Jurkat, Clone E6-1 (cell line): Measurements from ENCODE around the gene MECP2.

ENCODE experiments used
- DNase-seq: peaks from one replicate; pipeline ENCODE4 v3.0.0-alpha.2; 2011; ENCODE audit warnings: low read depth, low spot score
- H3K4me3 ChIP-seq: 2 replicates; pipeline ENCODE4 v1.5.1; 2011; ENCODE audit warnings: mild to moderate bottlenecking, low read length, control low read depth, moderate library complexity

MECP2 gene

DNA sequence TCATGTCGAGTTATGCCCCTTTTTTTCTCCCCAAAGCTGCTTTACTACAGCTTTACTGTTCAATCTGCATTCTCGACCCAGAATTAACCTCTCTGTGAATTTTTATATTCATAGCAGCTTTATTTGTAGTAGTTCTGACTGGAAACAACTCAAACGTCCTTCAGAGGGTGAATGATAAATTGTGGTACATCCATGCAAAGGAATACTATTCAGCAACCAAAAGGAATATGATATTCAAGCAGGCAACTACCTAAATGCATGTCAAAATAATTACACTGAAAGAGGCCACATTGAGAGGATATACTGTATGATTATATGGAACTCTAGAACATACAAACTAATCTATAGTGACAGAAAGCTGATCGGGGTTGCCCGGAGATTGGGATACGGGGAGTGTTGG is 20.0 kb upstream of the MECP2 start:
- H3K4me3 ChIP-seq: no peak overlapping the region
- DNase-seq: no peak

DNA sequence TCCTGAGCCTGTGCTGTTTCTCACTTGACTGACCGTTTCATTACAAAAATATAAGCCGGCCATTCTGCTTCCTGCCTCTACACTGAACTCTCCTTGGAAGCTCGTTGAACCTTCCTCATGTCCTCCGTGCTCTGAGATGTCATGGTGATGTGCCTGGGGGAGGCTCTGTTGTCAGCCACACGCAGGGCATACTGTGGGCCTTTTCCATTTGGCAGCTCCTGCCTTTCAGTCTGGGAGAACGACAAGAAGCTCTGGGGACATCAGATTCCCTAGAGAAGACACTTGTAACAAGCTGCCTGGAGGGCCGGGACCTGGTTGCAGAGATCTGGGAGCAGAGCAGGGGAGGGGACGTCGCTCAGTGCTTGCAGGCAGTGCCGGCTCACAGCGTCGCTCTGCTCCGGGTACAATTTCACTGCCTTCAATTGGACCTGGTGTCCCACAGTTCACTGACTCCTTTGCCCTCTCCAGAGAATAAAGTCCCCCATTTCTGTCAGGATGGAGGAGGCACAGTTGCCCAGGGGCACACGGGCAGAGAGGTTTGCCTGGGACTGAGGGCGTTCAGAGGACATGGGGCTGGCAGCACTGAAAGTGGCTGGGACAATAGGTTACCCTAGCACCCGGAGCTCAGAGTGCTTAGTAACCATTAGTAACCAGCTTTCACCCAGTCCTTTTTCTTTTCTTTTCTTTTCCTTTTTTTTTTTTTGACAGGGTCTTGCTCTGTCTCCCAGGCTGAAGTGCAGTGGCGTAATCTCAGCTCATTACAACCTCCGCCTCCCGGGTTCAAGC is 19.1 kb upstream of the MECP2 start:
- no peak overlapping the region for H3K4me3 ChIP-seq
- no peak for DNase-seq

DNA sequence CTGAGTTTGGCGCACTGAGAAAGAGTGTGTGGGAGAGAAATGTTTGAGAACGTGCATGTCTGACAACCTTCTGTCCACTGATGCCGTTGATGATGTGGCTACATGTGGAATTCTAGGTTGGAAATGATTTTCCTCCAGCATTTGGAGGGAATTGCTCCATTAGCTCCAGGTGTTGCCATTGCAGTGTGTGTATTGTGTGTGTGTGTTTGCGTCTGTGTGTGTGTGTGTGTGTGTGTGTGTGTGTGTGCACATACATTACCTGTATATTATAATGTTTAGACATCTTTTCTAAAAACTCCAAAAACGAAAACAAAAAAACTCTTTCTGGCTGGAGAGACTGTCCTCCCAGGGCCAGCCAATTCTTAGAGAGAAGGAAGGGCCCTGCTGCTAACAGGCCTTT is 18.2 kb upstream of the MECP2 start:
- H3K4me3 ChIP-seq: no peak overlapping the region
- DNase-seq: no peak

DNA sequence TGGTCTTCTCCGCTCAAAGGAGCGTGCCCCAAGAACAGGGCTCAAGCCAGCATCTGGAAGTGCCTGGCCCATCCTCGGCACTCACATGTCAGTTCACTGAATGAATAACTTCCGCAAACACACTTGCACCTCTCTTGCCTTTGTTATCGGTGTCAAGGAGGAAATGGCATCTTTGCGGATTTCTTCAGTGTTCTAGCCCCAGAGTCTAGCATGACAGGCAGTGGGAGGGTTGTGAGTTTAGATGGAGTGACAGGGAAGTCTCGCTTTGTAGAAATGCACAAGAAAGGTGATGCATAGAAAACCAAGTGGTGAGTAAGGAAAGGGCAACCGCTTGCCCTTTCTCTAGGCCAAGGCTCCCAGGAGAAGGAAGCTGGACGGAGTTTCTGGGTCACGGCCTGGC is 17.6 kb upstream of the MECP2 start:
- H3K4me3 ChIP-seq: no peak overlapping the region
- DNase-seq: no peak

DNA sequence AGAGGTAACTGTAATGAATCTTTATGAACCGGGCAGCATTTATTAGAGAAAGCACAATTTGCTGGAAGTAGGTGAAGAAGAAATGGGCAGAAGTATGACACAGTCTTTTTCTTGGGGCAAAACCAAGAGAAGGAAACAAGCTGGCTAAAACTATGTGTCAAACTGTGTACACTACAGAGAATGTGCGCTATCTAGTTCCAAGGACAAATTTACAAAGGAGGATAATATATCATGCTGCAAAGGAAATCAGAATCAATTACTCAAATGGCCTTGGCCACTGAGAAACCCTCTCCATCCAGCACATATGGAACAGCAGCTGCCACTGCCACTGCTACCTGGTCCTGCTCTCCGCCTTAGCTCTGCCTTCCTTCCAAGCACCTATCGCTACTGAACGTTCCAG is 17.1 kb upstream of the MECP2 start:
- no peak overlapping the region for H3K4me3 ChIP-seq
- DNase-seq: no peak

DNA sequence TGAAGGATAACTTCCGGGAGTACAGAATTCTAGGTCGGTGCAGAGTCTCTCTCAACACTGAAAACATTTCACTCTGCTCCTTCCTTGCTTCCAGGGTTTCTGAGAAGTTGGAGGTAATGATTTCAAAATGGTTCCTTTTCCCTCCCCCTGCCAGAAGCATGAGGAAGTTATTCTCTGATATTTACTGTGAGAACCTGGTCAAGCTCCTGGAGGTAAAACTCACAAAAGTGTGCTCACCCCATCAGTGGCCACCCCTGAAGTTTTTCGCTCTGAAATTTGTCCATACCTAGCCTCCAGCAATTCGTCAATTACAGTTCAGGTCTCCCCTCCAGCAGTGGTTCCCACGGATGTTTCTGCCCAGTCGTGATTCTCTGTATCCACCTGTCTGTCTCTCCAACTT is 16.2 kb upstream of the MECP2 start:
- no peak for DNase-seq
- H3K4me3 ChIP-seq: no peak overlapping the region

DNA sequence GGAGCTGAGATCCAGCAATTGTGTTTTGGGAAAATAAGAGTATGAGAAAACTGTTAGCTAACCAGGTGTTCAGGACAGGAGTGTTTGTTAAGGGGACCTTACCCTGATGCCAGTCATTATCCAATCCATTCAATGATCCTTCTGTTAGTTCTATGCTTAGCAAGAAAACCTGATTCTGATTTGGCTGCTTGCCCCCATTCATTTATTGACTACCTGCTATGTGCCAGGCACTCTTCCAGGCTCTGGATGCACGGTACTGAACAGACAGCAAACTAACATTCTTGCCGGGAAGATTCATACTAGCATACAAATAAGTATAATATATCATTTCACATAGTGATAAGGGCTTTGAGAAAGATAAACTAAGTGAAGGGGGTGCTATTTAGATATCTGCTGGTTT is 1.0 kb upstream of the MECP2 start:
- no peak overlapping the region for H3K4me3 ChIP-seq
- DNase-seq: no peak

DNA sequence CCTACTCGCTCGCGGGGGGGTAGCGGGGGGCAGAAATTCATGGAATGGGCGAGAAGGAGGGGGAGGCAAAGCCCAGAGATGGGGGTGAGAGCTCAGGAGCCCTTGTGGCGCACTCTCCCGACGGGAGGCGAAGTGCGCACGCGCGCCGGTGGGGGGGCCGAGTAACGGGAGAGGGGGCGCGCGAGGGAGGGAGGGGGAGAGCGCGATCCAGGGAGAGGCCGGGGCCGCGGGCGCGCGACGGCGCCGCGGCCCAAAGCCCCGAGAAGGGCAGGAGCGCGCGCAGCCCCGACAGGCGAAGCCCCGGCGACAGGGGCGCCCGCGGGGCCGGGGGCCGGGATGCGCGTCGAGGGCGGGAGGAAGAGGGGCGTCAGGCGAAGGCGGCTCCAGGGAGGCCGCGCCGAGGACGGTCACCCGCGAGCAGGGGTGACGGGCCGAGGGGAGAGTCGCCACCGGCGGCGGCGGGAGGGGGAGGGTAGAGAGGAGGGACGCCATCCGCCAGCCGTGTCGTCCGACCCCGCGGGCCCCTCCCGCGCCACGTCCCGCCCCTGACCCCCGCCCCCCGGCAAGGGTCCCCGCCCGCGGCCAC is 421 bp downstream of the MECP2 start:
- DNase-seq: peak; percentile 54
- peak overlapping the region; percentile 70 for H3K4me3 ChIP-seq

DNA sequence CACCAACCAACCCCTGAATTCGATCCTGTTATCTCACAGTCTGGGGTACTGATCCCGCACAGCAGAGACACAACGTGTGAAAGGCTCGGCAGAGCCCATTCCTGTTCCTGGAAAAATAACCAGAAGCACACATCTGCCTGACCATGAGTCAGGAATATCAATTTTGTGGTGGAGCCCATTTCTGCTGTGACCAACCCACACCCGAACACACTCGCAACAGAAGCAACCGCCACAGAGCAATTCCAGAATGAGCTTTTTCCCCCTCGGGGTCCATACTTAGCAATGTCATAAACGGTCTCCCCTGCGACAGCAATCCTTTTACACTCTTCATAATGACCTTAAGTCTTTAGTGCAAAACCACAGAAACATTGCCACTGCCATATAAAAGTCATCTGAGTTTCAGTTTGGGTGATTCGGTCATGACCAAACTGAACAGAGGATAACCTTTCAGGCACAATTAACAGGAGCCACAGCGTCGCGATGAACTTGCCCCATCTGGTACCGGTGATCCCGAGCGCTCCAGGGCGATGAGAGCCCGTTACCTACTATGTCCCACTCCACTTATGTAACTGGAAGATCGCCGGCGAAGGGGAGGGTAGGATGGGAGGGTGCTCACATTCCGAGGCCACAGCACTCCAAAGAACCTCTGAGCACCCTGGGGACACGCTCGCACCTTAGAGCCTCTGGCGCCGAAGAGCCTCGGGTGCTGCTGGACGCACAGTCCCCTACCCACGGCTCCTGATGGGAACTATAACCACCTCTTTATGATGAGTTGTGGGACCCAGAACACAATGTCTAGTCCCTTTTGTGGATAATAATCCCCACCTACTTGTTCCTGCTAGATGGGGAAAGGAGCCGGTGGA is 1.1 kb downstream of the MECP2 start:
- H3K4me3 ChIP-seq: peak overlapping the region; percentile 70
- no peak for DNase-seq

DNA sequence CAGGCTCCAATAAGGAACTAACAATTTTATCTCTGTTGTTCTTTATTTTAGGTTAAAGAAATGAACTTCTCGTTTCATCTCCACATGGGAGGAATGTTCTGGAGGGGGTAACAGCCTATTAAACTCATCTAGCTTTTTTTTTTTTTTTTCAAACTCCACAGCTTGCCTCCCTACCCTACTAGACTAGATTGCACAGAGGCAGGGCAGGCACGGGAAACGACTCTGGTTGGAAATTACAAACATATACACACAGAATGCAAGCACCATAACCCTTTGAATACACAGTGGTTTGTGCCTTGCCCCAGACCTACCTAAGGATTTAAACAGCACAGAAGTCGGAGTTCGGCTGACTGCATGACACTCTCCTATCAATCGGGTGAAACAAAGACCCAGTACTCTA is 2.7 kb downstream of the MECP2 start:
- DNase-seq: no peak
- H3K4me3 ChIP-seq: no peak overlapping the region

DNA sequence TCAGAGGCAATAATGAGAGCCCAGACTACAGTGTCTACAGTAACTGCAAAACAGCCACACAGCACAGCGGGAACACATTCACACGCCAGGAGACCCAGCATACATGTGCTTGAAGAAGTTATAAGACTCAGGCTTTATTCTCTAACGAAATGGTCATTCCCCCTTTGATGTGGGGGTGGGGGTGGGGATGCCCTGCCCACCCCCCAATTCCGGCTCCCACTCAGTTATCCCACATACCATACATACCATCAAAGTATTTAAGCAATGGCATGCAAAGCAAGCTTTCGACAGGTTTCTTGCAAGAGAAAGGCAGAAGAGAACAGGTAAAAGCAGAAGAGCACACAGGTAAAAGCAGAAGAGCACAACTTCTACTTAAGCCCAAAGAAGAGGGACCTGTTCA is 3.6 kb downstream of the MECP2 start:
- no peak overlapping the region for H3K4me3 ChIP-seq
- DNase-seq: no peak

DNA sequence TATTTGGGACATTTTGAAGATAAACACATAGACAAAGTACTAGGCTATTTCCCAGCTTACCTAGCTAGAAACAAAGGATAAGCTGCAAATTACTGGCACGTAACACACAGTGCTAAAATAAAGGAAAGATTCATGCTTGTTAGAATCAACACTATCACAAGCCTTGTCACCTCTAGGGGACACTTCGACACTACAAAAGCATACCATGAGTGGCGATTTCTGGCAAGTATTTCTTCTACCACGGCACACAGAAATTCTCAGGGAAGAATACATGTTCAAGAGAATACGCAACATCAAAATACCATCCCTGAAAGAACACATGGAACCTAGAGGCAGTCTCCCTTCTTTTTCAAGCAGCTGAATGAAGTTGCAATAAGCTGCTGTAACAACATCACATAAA is 5.1 kb downstream of the MECP2 start:
- no peak overlapping the region for H3K4me3 ChIP-seq
- no peak for DNase-seq

DNA sequence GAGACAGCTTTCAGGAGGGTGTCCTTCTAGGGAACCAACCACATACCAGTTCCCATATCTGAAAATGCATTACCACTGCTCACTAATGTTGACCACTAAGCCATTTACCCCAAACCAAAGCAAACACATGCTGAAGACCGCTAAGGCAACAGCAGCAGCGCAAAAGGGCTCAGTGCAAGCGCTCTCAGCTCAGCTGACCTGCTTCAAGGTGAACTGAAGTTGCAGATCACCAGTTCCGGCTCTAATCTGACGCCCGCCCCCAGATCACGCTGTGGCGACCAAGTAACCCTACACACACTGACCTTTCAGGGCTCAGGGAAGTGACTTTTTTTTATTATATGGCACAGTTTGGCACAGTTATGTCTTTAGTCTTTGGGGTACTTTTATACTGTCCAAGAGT is 5.8 kb downstream of the MECP2 start:
- no peak overlapping the region for H3K4me3 ChIP-seq
- no peak for DNase-seq

DNA sequence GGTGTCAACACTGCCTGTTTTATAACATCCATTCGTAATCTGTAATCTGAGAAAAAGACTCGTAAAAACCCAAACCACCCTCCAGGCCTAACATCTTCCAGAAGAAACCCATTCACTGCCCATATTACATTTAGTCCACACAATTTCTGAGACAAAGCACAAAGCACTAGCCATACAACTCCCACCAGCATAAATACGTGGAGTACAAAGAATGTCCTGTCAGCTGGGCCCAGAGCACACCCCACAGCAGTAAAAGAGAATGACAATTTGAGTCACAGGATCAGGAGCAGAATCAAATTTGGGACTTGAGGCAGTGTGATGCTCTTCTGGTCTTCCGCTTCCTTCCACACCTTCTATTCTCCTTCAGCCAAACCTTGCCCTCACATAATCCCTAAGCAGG is 6.8 kb downstream of the MECP2 start:
- DNase-seq: no peak
- no peak overlapping the region for H3K4me3 ChIP-seq

DNA sequence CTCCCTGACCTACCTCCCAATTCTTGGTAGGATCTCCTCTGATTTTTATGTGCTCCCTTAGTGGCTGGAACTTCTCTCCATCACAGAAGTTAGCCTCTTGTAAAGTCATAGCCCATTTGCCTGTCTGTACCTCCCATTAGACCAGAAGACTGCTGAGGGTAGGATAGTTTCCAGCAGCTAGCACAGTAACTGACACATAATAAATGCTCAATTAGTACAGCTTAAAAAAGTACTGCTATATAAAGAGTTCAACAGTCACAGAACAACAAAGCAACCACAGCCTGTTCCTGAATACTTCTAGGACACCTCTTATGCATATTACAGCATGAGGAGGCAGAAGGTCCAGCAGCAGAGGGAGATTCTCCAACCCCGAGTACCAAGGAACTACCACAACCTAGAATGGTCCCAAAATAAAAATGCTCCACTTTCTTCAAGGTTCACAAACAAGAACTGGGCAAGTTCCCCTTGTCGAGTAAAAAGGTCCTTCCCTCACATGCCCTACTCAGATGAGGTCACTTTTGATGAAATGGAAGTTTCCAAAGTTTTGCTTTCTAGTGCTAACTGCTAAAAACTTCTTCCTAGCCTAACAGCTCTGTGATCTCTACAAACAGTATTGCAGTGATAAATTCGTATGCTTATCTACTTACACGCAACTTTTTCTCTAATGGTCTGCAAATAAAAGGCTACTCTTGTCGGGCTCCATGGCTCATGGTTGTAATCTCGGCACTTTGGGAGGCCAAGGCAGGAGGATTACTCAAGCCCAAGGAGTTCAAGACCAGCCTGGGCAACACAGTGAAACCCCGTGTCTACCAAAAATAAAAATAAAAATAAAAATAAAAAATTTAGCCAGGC is 12.8 kb downstream of the MECP2 start:
- DNase-seq: no peak
- no peak overlapping the region for H3K4me3 ChIP-seq

DNA sequence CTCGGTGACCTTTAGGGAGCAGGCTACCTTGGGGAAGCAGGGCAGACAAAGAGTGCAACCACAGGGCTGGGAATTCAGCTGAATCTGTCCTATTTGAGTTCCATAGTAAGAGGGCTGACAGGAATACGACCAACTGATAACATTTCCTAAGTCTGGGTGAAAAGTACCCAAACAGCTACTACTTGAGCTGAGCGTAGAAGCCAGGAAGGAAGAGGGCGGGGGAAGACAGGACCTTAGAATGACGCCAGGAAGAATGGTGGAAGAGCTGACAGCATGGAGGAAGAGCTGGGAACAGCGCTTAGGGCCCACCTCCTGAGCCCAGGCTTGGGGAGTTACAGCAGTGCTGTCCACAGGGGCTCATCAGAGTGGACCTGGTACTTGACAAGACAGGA is 14.4 kb downstream of the MECP2 start:
- H3K4me3 ChIP-seq: no peak overlapping the region
- DNase-seq: no peak

DNA sequence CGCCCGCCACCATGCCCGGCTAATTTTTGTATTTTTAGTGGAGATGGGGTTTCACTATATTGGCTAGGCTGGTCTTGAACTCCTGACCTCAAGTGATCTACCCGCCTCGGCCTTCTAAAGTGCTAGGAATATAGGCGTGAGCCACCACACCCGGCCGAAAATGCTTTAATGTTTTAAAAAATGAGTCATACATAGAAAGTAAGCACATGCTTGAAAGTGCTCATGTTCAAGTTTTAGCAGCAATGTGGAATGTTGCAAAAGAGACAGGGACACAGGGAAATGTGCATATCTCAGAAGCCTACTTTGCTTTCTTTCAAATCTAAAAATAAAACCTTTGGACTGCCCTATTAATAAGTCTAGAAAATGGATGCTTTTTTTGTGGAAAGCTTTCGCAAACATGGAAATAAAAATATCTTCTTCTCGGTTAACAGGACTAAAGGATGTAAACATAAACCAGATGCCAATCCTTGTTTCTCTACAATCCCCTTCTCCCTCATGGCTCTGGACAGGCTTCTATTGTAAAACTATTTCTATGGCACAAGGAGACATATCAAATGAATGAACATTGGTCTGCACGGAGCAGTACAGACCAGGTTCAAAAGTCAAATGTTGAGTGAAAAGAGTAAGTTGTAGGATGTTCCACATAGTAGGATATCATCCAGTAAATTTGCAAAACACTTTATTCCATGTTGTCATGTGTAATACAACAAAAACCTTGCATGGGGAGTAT is 15.0 kb downstream of the MECP2 start:
- DNase-seq: no peak
- no peak overlapping the region for H3K4me3 ChIP-seq

DNA sequence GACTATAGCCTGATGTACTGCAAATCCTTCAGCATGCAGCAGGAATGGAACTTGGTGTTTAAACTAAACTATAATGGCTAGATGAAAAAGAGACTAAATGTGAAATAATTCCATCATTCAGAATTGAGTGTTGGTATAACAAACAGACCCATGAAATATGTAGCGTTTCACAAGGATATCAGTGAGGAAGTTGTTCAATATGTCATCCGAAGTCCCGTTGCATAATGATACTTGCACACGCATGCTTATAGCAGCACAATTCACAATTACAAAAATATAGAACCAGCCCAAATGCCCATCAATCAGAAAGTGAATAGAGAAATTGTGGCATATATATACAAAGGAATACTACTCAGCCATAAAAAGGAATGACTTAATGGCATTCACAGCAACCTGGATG is 20.4 kb downstream of the MECP2 start:
- no peak for DNase-seq
- no peak overlapping the region for H3K4me3 ChIP-seq

DNA sequence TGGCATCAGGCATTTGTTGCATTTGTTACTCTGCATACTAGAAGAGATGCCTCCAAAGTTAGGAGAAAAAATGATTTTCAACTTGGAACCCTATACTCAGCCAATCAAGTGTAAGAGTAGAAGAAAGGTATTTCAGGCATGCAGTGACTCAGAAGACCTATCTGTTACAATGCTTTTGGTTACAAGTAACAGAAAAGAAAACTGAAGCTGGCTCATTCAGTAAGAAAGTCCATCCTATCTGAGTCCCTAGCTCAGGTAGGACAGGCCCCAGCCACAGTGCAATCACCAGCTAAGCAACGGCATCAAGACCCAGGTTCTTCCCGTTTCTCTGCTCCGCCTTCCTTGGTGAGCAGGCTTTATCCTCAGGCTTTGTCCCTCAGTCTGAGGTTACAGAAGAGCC is 23.3 kb downstream of the MECP2 start:
- no peak overlapping the region for H3K4me3 ChIP-seq
- DNase-seq: no peak
